HG03280 (cell line): Measurements from ENCODE around the gene SHB.

ENCODE experiments used
- ATAC-seq: cut with Tn5 transposase; IDR thresholded peaks from one replicate; pipeline ENCODE4 v1.9.1; 2021; ENCODE audit warnings: mild to moderate bottlenecking, moderate library complexity; ENCODE audit not compliant: unreplicated experiment

The SHB gene

GRCh38 chr9:37923118-37923795 is 145.8 kb downstream of the SHB start:
- no peak for ATAC-seq

- no peak for ATAC-seq
Observed at GRCh38 chr9:37922363-37923117, 146.5 kb downstream of the SHB start.

GRCh38 chr9:37921546-37922300 is 147.3 kb downstream of the SHB start:
- ATAC-seq = no peak

- ATAC-seq = no peak
Observed at GRCh38 chr9:37921168-37921510, 147.9 kb downstream of the SHB start.

GRCh38 chr9:37920471-37921167 is 148.4 kb downstream of the SHB start:
- peak; percentile 59 for ATAC-seq

- no peak for ATAC-seq
Observed at GRCh38 chr9:37919956-37920335, 149.1 kb downstream of the SHB start.

- ATAC-seq = no peak
Observed at GRCh38 chr9:37919246-37919955, 149.6 kb downstream of the SHB start.

- ATAC-seq = no peak
Observed at GRCh38 chr9:37918665-37919170, 150.3 kb downstream of the SHB start.

- ATAC-seq = no peak
Observed at GRCh38 chr9:37917801-37918664, 151.0 kb downstream of the SHB start.

GRCh38 chr9:37917313-37917731 is 151.7 kb downstream of the SHB start:
- no peak for ATAC-seq

GRCh38 chr9:37916471-37917312 is 152.3 kb downstream of the SHB start:
- no peak for ATAC-seq

GRCh38 chr9:37915911-37916470 is 153.0 kb downstream of the SHB start:
- no peak for ATAC-seq

- ATAC-seq = no peak
Observed at GRCh38 chr9:37914701-37915358, 154.2 kb downstream of the SHB start.

GRCh38 chr9:37914154-37914551 is 154.9 kb downstream of the SHB start:
- no peak for ATAC-seq

- ATAC-seq = peak; percentile 66
Observed at GRCh38 chr9:37913480-37914153, 155.4 kb downstream of the SHB start.

- no peak for ATAC-seq
Observed at GRCh38 chr9:37911271-37911681, 157.8 kb downstream of the SHB start.

GRCh38 chr9:37910271-37910670 is 158.8 kb downstream of the SHB start:
- no peak for ATAC-seq
